GM19324 (cell line): ENCODE measurements around the gene PDCL3.

Source experiments
- ATAC-seq: cut with Tn5 transposase; IDR thresholded peaks from one replicate; pipeline ENCODE4 v1.9.1; 2021; ENCODE audit warnings: mild to moderate bottlenecking, moderate library complexity; ENCODE audit not compliant: unreplicated experiment, low FRiP score

The PDCL3 gene

DNA sequence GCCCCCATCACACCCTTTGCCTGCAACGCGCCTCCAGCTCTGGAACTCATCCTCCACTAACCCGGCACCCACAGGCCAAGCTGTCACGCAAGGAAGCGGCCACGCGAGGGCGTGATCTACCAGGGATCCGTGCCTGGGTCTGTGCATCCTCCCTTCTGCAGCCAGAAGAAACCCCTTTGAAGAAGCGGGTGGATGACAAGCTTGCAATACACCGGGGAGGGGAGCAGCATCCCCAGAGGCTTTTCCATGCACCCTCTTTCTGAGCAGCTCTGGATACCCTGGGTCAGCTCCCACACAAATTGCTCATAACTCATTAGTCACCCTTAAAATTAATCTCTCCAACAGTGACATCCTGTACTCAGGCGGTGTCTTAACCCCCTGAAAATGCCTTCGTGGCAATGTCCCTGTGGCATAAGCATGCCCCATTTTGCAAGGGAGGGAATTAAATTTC is 47.6 kb downstream of the PDCL3 start:
- no peak for ATAC-seq

GRCh38 chr2:100611079-100612029 is 48.6 kb downstream of the PDCL3 start:
- ATAC-seq = no peak

DNA sequence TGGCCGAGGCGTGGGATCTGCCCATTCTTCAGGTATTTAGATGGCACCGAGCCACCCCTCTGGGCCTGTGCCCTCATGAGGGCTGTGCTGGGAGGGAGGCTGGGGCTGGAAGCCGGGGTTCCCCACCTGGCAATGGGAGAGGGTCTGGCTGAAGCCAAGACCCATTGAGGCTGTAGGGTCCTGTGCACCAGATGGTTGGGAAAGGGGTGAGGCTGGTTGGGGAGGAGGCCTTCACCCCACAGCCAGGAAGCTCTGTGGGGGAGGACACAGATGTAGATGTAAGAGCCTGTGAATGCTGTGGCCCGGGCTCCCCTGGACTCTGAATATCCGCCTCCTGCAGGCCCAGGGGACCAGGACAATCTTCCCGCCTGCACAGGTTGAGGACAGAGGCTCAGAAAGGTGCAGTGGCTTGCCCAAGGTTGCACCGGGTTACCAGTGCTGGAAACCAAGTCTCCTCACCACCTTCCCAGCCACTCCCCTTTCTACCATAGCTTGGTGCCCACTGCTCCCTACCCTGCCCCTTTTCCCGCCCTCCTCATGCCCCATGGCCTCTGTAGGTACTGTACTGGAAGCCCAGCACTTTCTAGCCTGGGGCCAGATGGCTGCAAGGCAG is 49.7 kb downstream of the PDCL3 start:
- no peak for ATAC-seq

DNA sequence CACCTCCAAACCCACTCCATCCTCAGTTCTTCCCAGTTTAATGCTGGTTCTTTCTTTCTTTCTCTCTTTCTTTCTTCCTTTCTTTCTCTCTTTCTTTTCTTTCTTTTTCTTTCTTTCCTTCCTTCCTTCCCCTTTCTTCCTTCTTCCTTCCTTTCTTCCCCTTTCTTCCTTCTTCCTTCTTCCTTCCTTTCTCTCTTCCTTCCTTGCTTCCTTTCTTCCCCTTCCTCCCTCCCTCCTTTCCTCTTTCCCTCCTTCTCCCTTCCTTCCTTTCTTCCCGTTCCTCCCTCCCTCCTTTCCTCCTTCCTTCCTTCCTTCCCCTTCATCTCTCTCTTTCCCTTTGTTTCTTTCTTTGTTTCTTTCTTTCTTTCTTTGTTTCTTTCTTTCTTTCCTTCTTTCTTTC is 50.9 kb downstream of the PDCL3 start:
- no peak for ATAC-seq

DNA sequence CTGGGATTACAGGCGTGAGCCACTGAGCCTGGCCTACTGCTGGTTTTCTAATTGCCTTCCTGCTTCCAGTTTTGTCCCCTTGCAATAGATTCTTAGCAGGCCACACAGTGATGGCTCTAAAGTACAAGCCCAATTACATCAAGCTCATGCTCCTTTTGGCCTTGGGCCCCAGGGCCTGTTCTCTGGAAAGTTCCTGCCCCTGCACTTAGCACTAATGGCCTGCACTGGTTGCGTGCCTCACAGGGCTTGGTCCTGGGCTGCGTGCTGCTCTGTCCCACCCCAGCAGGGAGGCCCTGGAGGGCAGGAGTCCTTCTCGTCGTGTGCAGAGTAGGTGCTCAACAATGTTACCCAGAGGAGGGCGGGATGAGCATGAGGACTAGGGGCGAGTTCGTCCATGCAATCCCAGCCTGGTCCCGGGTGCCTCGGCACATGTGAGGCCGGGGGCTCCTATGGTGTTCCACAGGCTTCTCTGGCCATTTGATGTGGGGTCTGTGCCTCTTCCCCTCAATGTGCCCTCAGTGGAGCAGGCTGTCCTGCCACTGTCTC is 51.7 kb downstream of the PDCL3 start:
- ATAC-seq = no peak

GRCh38 chr2:100615471-100615870 is 52.7 kb downstream of the PDCL3 start:
- ATAC-seq = no peak

- ATAC-seq = no peak
These were observed 53.1 kb downstream of the PDCL3 start for GRCh38 chr2:100615886-100616285.

GRCh38 chr2:100616841-100617390 is 54.1 kb downstream of the PDCL3 start:
- ATAC-seq = no peak

GRCh38 chr2:100619951-100620350 is 57.2 kb downstream of the PDCL3 start:
- no peak for ATAC-seq

- ATAC-seq = no peak
These were observed 57.7 kb downstream of the PDCL3 start for GRCh38 chr2:100620481-100620880.

GRCh38 chr2:100621371-100621951 is 58.7 kb downstream of the PDCL3 start:
- ATAC-seq = no peak

DNA sequence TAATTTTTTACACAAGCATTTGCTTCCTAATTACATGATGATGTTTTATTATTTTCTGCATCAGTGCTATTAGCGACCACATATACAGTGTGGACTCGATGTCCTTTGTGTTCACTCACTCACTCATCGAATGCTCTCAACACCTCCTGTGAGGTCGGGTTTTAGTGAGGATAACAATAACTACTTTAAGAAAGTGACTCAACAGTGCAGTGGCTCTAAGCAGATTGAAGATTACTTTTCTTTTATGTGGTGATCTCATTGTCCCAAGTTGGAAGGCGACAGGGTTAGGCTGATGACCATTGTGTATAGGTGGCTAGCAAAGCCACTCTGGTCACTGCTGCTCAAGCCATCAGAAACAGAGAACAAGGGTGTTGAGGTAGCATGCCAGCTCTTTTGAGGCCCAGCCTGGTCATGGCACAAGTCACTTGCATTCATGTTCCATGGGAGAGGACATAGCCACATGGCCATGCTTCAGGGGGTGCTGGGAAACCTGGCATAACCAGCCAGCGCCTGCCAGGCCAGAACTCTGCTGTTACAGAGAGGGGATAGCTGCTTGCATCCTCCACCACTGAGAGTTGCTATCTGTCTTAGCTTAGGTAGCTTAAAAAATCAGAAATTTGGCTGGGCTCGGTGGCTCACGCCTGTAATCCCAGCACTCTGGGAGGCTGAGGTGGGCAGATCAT is 60.4 kb downstream of the PDCL3 start:
- no peak for ATAC-seq

GRCh38 chr2:100623930-100624329 is 61.1 kb downstream of the PDCL3 start:
- ATAC-seq = no peak

DNA sequence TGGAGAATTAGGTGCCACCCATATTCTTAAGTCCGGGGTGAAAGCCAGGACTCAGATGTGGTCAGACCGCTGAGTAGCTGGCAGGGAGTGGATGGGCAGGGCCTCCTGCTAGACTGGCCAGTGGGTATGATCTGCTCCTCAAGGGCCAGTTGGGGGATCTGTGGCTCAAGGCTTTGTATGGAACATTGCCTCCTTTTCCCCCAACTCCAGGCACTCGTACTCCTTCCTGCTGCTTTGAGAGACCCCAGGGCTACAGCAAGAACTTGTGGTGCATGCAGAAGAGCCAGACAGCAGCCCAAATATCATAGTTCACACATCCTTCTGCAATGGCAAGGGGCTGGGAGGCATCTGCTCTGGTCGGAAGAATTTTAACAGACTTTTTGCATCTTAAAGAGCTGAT is 61.7 kb downstream of the PDCL3 start:
- ATAC-seq = no peak

- ATAC-seq = no peak
These were observed 62.9 kb downstream of the PDCL3 start for GRCh38 chr2:100625717-100626116.
